SK-N-SH treated with all-trans-retinoic acid at 6 μM for 48 hours (cell line): Measurements from ENCODE around the gene CSH1.

ENCODE experiments used
- ATAC-seq: fragments of 200-7000 bp; cut with Tn5 transposase; 3 replicates; pipeline ENCODE4 v1.9.1; 2020; ENCODE audit warnings: mild to moderate bottlenecking, moderate library complexity
- ARNTL ChIP-seq: fragments of 450-650 bp; formaldehyde crosslinking; IDR thresholded peaks from 2 replicates; pipeline ENCODE4 v1.5.0; 2020; ENCODE audit warnings: low read depth, mild to moderate bottlenecking, moderate library complexity, borderline replicate concordance
- BACH2 ChIP-seq: fragments of 250-450 bp; sonication (Bioruptor Pico); IDR thresholded peaks from 2 replicates; pipeline ENCODE4 v1.9.0; 2021; ENCODE audit warnings: mild to moderate bottlenecking, borderline replicate concordance
- CSDC2 ChIP-seq: fragments of 250-450 bp; sonication (Bioruptor Pico); IDR thresholded peaks from 2 replicates; pipeline ENCODE4 v1.5.0; 2020; ENCODE audit warnings: mild to moderate bottlenecking, moderate library complexity
- ESRRG ChIP-seq: fragments of 250-450 bp; sonication (Bioruptor Pico); IDR thresholded peaks from 2 replicates; pipeline ENCODE4 v1.6.1; 2021; ENCODE audit warnings: mild to moderate bottlenecking
- GLIS3 ChIP-seq: fragments of 250-450 bp; sonication (Bioruptor Pico); IDR thresholded peaks from 2 replicates; pipeline ENCODE4 v1.5.0; 2020; ENCODE audit warnings: mild to moderate bottlenecking, moderate library complexity
- ISL1 ChIP-seq: fragments of 250-450 bp; sonication (Bioruptor Pico); IDR thresholded peaks from 2 replicates; pipeline ENCODE4 v2.1.2; 2022; ENCODE audit warnings: mild to moderate bottlenecking, moderate library complexity
- OSR1 ChIP-seq: fragments of 250-450 bp; sonication (Bioruptor Pico); IDR thresholded peaks from 2 replicates; pipeline ENCODE4 v1.8.0; 2022; ENCODE audit warnings: moderate library complexity, mild to moderate bottlenecking, inconsistent platforms
- PPARA ChIP-seq: fragments of 250-450 bp; sonication (Bioruptor Pico); IDR thresholded peaks from 2 replicates; pipeline ENCODE4 v1.5.0; 2020; ENCODE audit warnings: mild to moderate bottlenecking, borderline replicate concordance
- RARB ChIP-seq: fragments of 250-450 bp; sonication (Bioruptor Pico); IDR thresholded peaks from 2 replicates; pipeline ENCODE4 v1.8.0; 2021; ENCODE audit warnings: mild to moderate bottlenecking, moderate library complexity
- SNAI2 ChIP-seq: fragments of 250-450 bp; sonication (Bioruptor Pico); IDR thresholded peaks from 2 replicates; pipeline ENCODE4 v1.5.0; 2020; ENCODE audit warnings: mild to moderate bottlenecking, moderate library complexity
- TCF4 ChIP-seq: fragments of 250-450 bp; sonication (Bioruptor Pico); IDR thresholded peaks from 2 replicates; pipeline ENCODE4 v1.8.0; 2021; ENCODE audit warnings: mild to moderate bottlenecking, moderate library complexity, borderline replicate concordance
- ZC3H10 ChIP-seq: fragments of 250-450 bp; sonication (Bioruptor Pico); IDR thresholded peaks from 2 replicates; pipeline ENCODE4 v1.5.1; 2021; ENCODE audit warnings: mild to moderate bottlenecking, moderate library complexity
- ZFP3 ChIP-seq: fragments of 250-450 bp; sonication (Bioruptor Pico); IDR thresholded peaks from 2 replicates; pipeline ENCODE4 v1.5.0; 2020; ENCODE audit warnings: mild to moderate bottlenecking, moderate library complexity
- ZFP30 ChIP-seq: fragments of 450-650 bp; formaldehyde crosslinking; IDR thresholded peaks from 2 replicates; pipeline ENCODE4 v1.5.0; 2022; ENCODE audit warnings: mild to moderate bottlenecking, moderate library complexity
- ZNF565 ChIP-seq: fragments of 450-650 bp; formaldehyde crosslinking; conservative IDR thresholded peaks from 2 replicates; pipeline ENCODE4 v1.5.0; 2020; ENCODE audit warnings: low read depth, mild to moderate bottlenecking, moderate library complexity
- ZNF8 ChIP-seq: fragments of 450-650 bp; formaldehyde crosslinking; IDR thresholded peaks from 2 replicates; pipeline ENCODE4 v1.5.0; 2020; ENCODE audit warnings: mild to moderate bottlenecking, moderate library complexity
- TF ChIP-seq, protein P1 (sequence below): fragments of 250-450 bp; sonication (Bioruptor Pico); IDR thresholded peaks from 2 replicates; pipeline ENCODE4 v1.5.1; 2020; ENCODE audit warnings: low read depth, mild to moderate bottlenecking, moderate library complexity
- TF ChIP-seq, protein P2 (sequence below): fragments of 250-450 bp; sonication (Bioruptor Pico); IDR thresholded peaks from 2 replicates; pipeline ENCODE4 v1.8.0; 2020; ENCODE audit warnings: mild to moderate bottlenecking, moderate library complexity, borderline replicate concordance
- TF ChIP-seq, protein P3 (sequence below): fragments of 250-450 bp; sonication (Bioruptor Pico); IDR thresholded peaks from 2 replicates; pipeline ENCODE4 v1.5.1; 2021; ENCODE audit warnings: mild to moderate bottlenecking, moderate library complexity

The CSH1 gene

DNA sequence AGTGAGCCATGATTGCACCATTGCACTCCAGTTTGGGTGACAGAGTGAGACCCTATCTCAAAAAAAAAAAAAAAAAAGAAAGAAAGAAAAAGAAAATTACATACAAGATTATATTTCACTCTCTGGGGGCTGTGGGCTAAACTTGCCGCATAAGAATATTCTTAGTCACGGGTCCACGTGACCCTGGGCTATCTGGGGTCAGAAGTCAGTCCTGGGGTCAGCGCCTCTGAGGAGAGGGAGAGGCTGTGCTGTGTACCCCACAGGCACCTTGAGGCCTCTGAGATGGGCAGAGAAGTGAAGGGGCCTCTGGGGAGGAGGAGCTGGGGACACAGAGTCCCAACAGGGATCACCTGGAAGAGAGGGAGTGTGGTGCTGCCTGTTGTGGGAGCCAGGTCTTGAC lies 41.5 kb upstream of the CSH1 start:
- TF ChIP-seq OSR1 (no peak), ISL1 (CRISPR knock-in tag) (no peak), ESRRG (CRISPR knock-in tag) (no peak), TCF4 (CRISPR knock-in tag) (no peak)
- TF ChIP-seq, protein P1, sequence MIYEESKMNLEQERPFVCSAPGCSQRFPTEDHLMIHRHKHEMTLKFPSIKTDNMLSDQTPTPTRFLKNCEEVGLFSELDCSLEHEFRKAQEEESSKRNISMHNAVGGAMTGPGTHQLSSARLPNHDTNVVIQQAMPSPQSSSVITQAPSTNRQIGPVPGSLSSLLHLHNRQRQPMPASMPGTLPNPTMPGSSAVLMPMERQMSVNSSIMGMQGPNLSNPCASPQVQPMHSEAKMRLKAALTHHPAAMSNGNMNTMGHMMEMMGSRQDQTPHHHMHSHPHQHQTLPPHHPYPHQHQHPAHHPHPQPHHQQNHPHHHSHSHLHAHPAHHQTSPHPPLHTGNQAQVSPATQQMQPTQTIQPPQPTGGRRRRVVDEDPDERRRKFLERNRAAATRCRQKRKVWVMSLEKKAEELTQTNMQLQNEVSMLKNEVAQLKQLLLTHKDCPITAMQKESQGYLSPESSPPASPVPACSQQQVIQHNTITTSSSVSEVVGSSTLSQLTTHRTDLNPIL (CRISPR knock-in tag): no peak
- TF ChIP-seq, all 23 proteins: peak for 0
- ATAC-seq: no peak

DNA sequence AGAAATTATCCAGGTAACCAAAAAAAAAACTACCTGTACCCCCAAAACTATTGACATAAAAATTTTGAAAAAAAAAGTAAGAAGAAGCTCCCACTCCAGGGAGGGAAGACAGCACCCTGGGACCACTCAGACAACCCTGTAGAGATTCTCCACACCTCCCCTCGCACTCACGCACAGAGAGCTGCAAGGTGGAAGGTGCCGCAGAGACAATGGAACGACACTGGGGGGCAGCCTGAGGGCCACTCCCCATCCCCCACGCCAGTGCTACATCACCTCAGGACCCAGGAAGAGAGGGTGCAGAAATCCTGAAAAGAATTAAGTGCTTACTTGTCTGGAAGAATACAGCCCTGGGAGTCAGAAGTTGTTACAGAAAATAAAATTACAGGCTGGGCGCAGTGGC lies 40.9 kb upstream of the CSH1 start:
- ATAC-seq: no peak
- TF ChIP-seq, protein P2, sequence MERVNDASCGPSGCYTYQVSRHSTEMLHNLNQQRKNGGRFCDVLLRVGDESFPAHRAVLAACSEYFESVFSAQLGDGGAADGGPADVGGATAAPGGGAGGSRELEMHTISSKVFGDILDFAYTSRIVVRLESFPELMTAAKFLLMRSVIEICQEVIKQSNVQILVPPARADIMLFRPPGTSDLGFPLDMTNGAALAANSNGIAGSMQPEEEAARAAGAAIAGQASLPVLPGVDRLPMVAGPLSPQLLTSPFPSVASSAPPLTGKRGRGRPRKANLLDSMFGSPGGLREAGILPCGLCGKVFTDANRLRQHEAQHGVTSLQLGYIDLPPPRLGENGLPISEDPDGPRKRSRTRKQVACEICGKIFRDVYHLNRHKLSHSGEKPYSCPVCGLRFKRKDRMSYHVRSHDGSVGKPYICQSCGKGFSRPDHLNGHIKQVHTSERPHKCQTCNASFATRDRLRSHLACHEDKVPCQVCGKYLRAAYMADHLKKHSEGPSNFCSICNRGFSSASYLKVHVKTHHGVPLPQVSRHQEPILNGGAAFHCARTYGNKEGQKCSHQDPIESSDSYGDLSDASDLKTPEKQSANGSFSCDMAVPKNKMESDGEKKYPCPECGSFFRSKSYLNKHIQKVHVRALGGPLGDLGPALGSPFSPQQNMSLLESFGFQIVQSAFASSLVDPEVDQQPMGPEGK (CRISPR knock-in tag): no peak
- TF ChIP-seq SNAI2 (CRISPR knock-in tag) (no peak), ZFP30 (CRISPR knock-in tag) (no peak), ZC3H10 (no peak), ARNTL (no peak), OSR1 (no peak), ISL1 (CRISPR knock-in tag) (no peak), PPARA (no peak), TCF4 (CRISPR knock-in tag) (no peak), ZNF8 (CRISPR knock-in tag) (no peak), RARB (no peak), CSDC2 (CRISPR knock-in tag) (no peak), GLIS3 (CRISPR knock-in tag) (no peak), ZFP3 (CRISPR knock-in tag) (no peak), ZNF565 (CRISPR knock-in tag) (no peak), BACH2 (CRISPR knock-in tag) (no peak), ESRRG (CRISPR knock-in tag) (no peak)
- TF ChIP-seq, protein P3, sequence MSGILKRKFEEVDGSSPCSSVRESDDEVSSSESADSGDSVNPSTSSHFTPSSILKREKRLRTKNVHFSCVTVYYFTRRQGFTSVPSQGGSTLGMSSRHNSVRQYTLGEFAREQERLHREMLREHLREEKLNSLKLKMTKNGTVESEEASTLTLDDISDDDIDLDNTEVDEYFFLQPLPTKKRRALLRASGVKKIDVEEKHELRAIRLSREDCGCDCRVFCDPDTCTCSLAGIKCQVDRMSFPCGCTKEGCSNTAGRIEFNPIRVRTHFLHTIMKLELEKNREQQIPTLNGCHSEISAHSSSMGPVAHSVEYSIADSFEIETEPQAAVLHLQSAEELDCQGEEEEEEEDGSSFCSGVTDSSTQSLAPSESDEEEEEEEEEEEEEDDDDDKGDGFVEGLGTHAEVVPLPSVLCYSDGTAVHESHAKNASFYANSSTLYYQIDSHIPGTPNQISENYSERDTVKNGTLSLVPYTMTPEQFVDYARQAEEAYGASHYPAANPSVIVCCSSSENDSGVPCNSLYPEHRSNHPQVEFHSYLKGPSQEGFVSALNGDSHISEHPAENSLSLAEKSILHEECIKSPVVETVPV: no peak
- TF ChIP-seq, protein P1 (CRISPR knock-in tag): no peak

DNA sequence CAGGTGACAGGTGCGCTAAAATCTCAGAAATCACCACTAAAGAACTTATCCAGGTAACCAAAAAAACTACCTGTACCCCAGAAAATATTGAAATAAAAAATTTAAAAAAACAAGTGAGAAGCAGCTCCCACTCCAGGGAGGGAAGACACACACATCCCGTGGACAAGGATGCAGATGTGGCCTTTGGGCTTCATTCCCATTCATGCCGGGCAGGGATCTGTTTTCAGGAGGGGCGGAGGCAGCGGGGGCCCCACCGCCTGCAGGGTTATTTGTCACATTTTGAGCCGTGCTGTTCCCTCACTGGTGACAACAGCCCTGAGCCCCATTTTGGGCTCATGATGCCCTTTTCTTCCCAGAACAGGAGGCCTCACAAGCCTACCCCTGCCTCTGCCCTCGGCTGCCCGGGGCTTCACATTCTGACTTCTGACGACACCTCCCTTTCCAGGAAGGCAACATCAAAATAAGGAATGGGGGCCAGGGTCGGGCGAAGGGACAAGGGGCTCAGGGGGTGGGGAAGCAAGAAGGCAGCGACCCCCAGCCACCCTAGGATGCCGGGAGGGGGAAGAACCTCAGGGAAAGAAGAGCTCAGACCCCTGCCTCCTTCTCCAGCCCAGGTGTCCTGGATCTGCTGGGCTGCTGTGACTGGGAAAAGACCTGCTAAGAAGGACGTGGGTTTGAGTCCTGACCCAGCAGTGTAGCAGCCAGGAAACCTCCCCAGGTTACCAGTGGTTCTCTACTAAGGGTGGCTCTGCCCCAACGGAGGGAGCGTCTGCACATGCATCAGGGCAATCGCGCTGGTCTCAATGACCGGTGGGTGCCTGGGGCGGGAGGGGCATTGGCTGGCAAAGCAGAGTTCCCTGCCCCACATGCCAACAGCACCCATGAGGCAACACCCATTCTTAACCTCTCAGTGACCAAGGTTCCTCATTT lies 38.1 kb upstream of the CSH1 start:
- TF ChIP-seq, protein P1 (CRISPR knock-in tag): no peak
- TF ChIP-seq ISL1 (CRISPR knock-in tag) (no peak), ZC3H10 (no peak)
- TF ChIP-seq, protein P3: no peak

More for the DNA sequence above, 38.1 kb upstream of the CSH1 start:
- ATAC-seq: no peak
